GM12878 (cell line): ENCODE data around the gene COL13A1. TPM values are rescaled to one million over a fixed set of nuclear protein-coding genes. Genes with fewer than 3 reads are reported as not detected.

ENCODE experiments used
- ATAC-seq: fragments of 200-7000 bp; cut with Tn5 transposase; 3 replicates; pipeline ENCODE4 v1.9.1; 2020; ENCODE audit warnings: mild to moderate bottlenecking, moderate library complexity
- BruUV-seq: library from RNA; stranded (reverse); fragments of 400-500 nt; replicated peaks from 2 replicates; lab custom pipeline; 2021; lab: Mats Ljungman, UMichigan
- CTCF ChIA-PET: fragments of 300-600 bp; sonication (Branson Sonifier 250); formaldehyde crosslinking; extraction: SDS; loops from one replicate; lab custom pipeline; 2021; ENCODE audit warnings: inconsistent platforms; lab: Yijun Ruan, JAX
- POLR2A ChIA-PET: fragments of 350-600 bp; formaldehyde crosslinking; extraction: SDS; loops from one replicate; lab custom pipeline; 2021; ENCODE audit warnings: inconsistent platforms; lab: Charles Lee
- RAD21 ChIA-PET: fragments of 300-600 bp; sonication (Branson Sonifier 250); formaldehyde crosslinking; loops from one replicate; lab custom pipeline; 2023; ENCODE audit warnings: antibody characterized with exemption; ENCODE audit not compliant: unreplicated experiment; lab: Charles Lee
- SMC1A ChIA-PET: fragments of 300-600 bp; sonication (Branson Sonifier 250); formaldehyde crosslinking; loops from one replicate; lab custom pipeline; 2023; ENCODE audit not compliant: unreplicated experiment, uncharacterized antibody; lab: Charles Lee
- DNase-seq: peaks from one replicate; pipeline ENCODE4 v3.0.0-alpha.2; 2011; ENCODE audit warnings: low read depth, low spot score
- FAIRE-seq: peaks from 3 replicates; lab custom pipeline; 2011; peaks lifted over from hg19 to GRCh38; lab: Jason Lieb, UNC
- H2AFZ ChIP-seq: 2 replicates; pipeline ENCODE4 v1.6.0; 2011; ENCODE audit warnings: low read depth, low read length, control low read depth; ENCODE audit not compliant: control insufficient read depth
- H3K27ac ChIP-seq: 2 replicates; pipeline ENCODE4 v1.5.1; 2011; ENCODE audit warnings: control low read depth; ENCODE audit not compliant: control insufficient read depth, insufficient read depth
- H3K27me3 ChIP-seq, 2 experiments: replicated peaks in 1 of 2; 2 replicates each; pipeline versions ENCODE4 v1.6.0 to v1.6.1; 2011; ENCODE audit warnings: low read length in 1 of 2; ENCODE audit not compliant: control insufficient read depth in 2 of 2, insufficient read depth in 2 of 2
- H3K36me3 ChIP-seq, 2 experiments: 2 replicates each; pipeline ENCODE4 v1.5.1; 2011; ENCODE audit warnings: low read length in 1 of 2; ENCODE audit not compliant: control insufficient read depth in 2 of 2, insufficient read depth in 2 of 2
- H3K4me1 ChIP-seq: 2 replicates; pipeline ENCODE4 v1.6.1; 2011; ENCODE audit warnings: mild to moderate bottlenecking, low read length, moderate library complexity, mixed read lengths; ENCODE audit not compliant: control insufficient read depth, insufficient read depth
- H3K4me2 ChIP-seq: 2 replicates; pipeline ENCODE4 v1.6.0; 2011; ENCODE audit warnings: control low read depth; ENCODE audit not compliant: control insufficient read depth, insufficient read depth
- H3K4me3 ChIP-seq: fragments of 200-600 bp; sonication (generic); 2 replicates; pipeline ENCODE4 v1.5.1; 2016
- H3K79me2 ChIP-seq: 2 replicates; pipeline ENCODE4 v1.6.0; 2011; ENCODE audit warnings: low read length; ENCODE audit not compliant: control insufficient read depth, insufficient read depth
- H3K9ac ChIP-seq: 2 replicates; pipeline ENCODE4 v1.8.0; 2011; ENCODE audit warnings: low read length, control low read depth, mixed read lengths; ENCODE audit not compliant: control insufficient read depth, insufficient read depth
- H3K9me3 ChIP-seq: replicated peaks from 3 replicates; pipeline ENCODE4 v1.5.1; 2011; ENCODE audit warnings: mild to moderate bottlenecking, low read length; ENCODE audit not compliant: control insufficient read depth, insufficient read depth
- H4K20me1 ChIP-seq: 2 replicates; pipeline ENCODE4 v1.6.0; 2011; ENCODE audit not compliant: control insufficient read depth, insufficient read depth
- BCL11A ChIP-seq: IDR thresholded peaks from 2 replicates; pipeline ENCODE4 v1.6.1; 2011; ENCODE audit warnings: low read depth, low read length
- CREM ChIP-seq: IDR thresholded peaks from 2 replicates; pipeline ENCODE4 v1.6.1; 2014; ENCODE audit warnings: antibody characterized with exemption, low read depth
- ETV6 ChIP-seq, 2 experiments: fragments of 450-650 bp in 1 of 2; IDR thresholded peaks in 1 of 2; conservative IDR thresholded peaks in 1 of 2; 2 replicates each; pipeline ENCODE4 v1.6.1; 2014; ENCODE audit warnings: antibody characterized with exemption in 1 of 2, borderline replicate concordance in 1 of 2, low read depth in 1 of 2, mild to moderate bottlenecking in 1 of 2, moderate library complexity in 1 of 2
- HDAC6 ChIP-seq: fragments of 200-600 bp; sonication (generic); IDR thresholded peaks from one replicate; pipeline ENCODE4 v1.8.0; 2017; ENCODE audit warnings: antibody characterized with exemption; ENCODE audit not compliant: unreplicated experiment
- HDGF ChIP-seq: fragments of 450-650 bp; IDR thresholded peaks from 2 replicates; pipeline ENCODE4 v1.6.1; 2016; ENCODE audit warnings: antibody characterized with exemption
- IKZF1 ChIP-seq: fragments of 450-650 bp; conservative IDR thresholded peaks from 2 replicates; pipeline ENCODE4 v1.6.1; 2017; ENCODE audit warnings: antibody characterized with exemption, mild to moderate bottlenecking
- JUNB ChIP-seq: IDR thresholded peaks from 2 replicates; pipeline ENCODE4 v1.6.1; 2016; ENCODE audit warnings: antibody characterized with exemption, mild to moderate bottlenecking
- NR2F1 ChIP-seq: fragments of 450-650 bp; conservative IDR thresholded peaks from 2 replicates; pipeline ENCODE4 v1.6.1; 2017; ENCODE audit warnings: mild to moderate bottlenecking
- RB1 ChIP-seq: fragments of 450-650 bp; formaldehyde crosslinking; IDR thresholded peaks from 2 replicates; pipeline ENCODE4 v1.6.1; 2017; ENCODE audit warnings: mild to moderate bottlenecking, borderline replicate concordance
- SRF ChIP-seq, 2 experiments: IDR thresholded peaks; 2 replicates each; pipeline ENCODE4 v1.6.1; 2011; ENCODE audit warnings: low read depth in 2 of 2, low read length in 2 of 2, mild to moderate bottlenecking in 1 of 2, moderate library complexity in 1 of 2
- ZNF24 ChIP-seq: fragments of 450-650 bp; IDR thresholded peaks from 2 replicates; pipeline ENCODE4 v1.6.1; 2017; ENCODE audit warnings: antibody characterized with exemption, mild to moderate bottlenecking
- WGBS: methylation state at CpG from one replicate; pipeline ENCODE4 v1.1.6; 2016; ENCODE audit warnings: low lambda C conversion rate; ENCODE audit not compliant: insufficient replicate concordance, insufficient coverage; ENCODE audit errors: missing lambda C conversion rate; 5-methylcytosine and 5-hydroxymethylcytosine counted together
- in situ Hi-C: fragments of 300-500 bp; cut with MboI; formaldehyde crosslinking; loops from 9 replicates; pipeline ENCODE4 v1.14.3; 2018; ENCODE audit warnings: mixed read lengths
- intact Hi-C: fragments of 100-400 bp; cut with micrococcal nuclease; formaldehyde crosslinking; loops from one replicate; pipeline ENCODE4 v1.14.2; 2022; ENCODE audit not compliant: unreplicated experiment
- polyA plus RNA-seq, 11 experiments: library from polyadenylated mRNA; depleted of rRNA in 4 of 11; unstranded in 6 of 11; stranded (reverse) in 5 of 11; fragments of >200 nt; fragmentation: Nextera tagmentation in 4 of 11; fragmentation: Illumina TruSeq in 1 of 11; extraction: Ambion mirVana in 4 of 11; extraction: Trizol in 1 of 11; gene quantifications; 1 replicate in 1 of 11; 2 replicates in 10 of 11; pipeline versions ENCODE4 v1.2.1 to v1.2.3, GENCODE V29; 2011 to 2016; ENCODE audit warnings: inconsistent platforms in 2 of 11, missing spikeins in 2 of 11, low read depth in 1 of 11
- total RNA-seq, 4 experiments: library from RNA; depleted of rRNA in 3 of 4; stranded (reverse); fragments of >200 nt in 3 of 4; fragmentation: Illumina TruSeq in 1 of 4; extraction: Trizol in 1 of 4; gene quantifications; 2 replicates each; pipeline versions ENCODE4 v1.2.1 to v1.2.3, GENCODE V29; 2013 to 2021
- TF ChIP-seq, protein P1 (sequence below): IDR thresholded peaks from 2 replicates; pipeline ENCODE4 v1.6.1; 2012; ENCODE audit warnings: improper control_type of control experiment, low read depth, low read length; ENCODE audit not compliant: insufficient replicate concordance
- TF ChIP-seq, protein P2 (sequence below): fragments of 450-650 bp; formaldehyde crosslinking; IDR thresholded peaks from 2 replicates; pipeline ENCODE4 v1.4.0; 2020; ENCODE audit warnings: mild to moderate bottlenecking, moderate library complexity
- TF ChIP-seq, protein P3 (sequence below): IDR thresholded peaks from 2 replicates; pipeline ENCODE4 v1.6.1; 2012; ENCODE audit warnings: low read depth, low read length, improper control_type of control experiment

COL13A1 gene
- total and polyA plus RNA-seq, 10 of the 15 experiments (the other 5 are each of a cell fraction or from before 2014, with no cell fraction given), result 0.03 to 0.15 (median 0.05) TPM; not detected in 7

DNA sequence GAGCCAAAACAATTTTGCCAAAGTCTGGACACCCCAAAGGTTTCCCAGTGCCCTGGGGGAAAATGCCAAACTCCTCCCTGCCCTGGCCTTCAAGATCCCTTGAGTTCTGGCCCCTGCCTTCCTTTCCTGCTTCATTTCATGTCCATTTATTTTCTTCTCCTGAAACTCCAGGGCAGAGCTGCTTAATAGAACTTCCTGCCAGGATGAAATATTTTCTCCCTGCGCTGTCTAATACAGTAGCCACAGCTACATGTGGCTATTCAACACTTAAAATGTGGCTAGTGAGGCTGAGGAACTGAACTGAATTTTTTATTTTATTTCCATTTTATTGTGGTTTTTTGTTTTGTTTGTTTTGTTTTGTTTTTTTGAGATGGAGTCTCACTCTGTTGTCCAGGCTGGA lies 49.6 kb downstream of the COL13A1 start (continued):
- TF ChIP-seq SRF (IDR thresholded peaks at IDR 0.05; ENCODE audit: low read depth in 2 of 2, low read length in 2 of 2), result no peak
- no peak for TF ChIP-seq ETV6 (conservative IDR thresholded peaks at IDR 0.05 in 1 of 2, IDR thresholded peaks at IDR 0.05 in 1 of 2; ENCODE audit: borderline replicate concordance in 1 of 2, low read depth in 1 of 2)
- TF ChIP-seq JUNB, result no peak
- TF ChIP-seq IKZF1, result no peak
- TF ChIP-seq NR2F1, result no peak
- TF ChIP-seq HDAC6, result no peak
- TF ChIP-seq, protein P1, sequence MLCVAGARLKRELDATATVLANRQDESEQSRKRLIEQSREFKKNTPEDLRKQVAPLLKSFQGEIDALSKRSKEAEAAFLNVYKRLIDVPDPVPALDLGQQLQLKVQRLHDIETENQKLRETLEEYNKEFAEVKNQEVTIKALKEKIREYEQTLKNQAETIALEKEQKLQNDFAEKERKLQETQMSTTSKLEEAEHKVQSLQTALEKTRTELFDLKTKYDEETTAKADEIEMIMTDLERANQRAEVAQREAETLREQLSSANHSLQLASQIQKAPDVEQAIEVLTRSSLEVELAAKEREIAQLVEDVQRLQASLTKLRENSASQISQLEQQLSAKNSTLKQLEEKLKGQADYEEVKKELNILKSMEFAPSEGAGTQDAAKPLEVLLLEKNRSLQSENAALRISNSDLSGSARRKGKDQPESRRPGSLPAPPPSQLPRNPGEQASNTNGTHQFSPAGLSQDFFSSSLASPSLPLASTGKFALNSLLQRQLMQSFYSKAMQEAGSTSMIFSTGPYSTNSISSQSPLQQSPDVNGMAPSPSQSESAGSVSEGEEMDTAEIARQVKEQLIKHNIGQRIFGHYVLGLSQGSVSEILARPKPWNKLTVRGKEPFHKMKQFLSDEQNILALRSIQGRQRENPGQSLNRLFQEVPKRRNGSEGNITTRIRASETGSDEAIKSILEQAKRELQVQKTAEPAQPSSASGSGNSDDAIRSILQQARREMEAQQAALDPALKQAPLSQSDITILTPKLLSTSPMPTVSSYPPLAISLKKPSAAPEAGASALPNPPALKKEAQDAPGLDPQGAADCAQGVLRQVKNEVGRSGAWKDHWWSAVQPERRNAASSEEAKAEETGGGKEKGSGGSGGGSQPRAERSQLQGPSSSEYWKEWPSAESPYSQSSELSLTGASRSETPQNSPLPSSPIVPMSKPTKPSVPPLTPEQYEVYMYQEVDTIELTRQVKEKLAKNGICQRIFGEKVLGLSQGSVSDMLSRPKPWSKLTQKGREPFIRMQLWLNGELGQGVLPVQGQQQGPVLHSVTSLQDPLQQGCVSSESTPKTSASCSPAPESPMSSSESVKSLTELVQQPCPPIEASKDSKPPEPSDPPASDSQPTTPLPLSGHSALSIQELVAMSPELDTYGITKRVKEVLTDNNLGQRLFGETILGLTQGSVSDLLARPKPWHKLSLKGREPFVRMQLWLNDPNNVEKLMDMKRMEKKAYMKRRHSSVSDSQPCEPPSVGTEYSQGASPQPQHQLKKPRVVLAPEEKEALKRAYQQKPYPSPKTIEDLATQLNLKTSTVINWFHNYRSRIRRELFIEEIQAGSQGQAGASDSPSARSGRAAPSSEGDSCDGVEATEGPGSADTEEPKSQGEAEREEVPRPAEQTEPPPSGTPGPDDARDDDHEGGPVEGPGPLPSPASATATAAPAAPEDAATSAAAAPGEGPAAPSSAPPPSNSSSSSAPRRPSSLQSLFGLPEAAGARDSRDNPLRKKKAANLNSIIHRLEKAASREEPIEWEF, result no peak

DNA sequence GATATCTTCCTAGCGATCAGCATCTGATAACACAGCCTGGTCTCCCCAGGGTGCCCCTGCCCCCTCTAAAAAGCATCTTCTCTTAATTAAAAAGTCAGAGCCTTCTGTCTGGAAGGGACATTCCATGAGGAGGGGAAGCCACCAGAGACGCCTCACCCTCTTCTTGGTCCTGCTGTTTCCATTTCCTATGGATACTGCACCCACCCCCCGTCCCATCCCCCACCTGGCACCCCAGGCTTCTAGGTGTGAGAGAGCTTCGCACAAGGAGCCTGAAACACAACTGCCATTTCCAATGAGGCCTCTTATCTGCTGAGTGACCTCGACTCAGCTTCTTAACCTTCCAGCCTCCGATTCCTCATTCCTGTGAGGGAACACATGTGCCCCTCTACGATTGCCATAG lies 51.4 kb downstream of the COL13A1 start:
- H3K27me3 ChIP-seq, result peaks cover 0 to 6% of the 10 kb centered on the region in 2 experiments; a peak in 1 of 4 replicates
- RAD21 ChIA-PET, result no interaction called here
- H3K4me1 ChIP-seq, result no peaks in the 10 kb centered on the region
- 5% methylated on average over 7 of the region's 7 CpGs for WGBS
- H3K36me3 ChIP-seq, result no peaks in the 10 kb centered on the region
- POLR2A ChIA-PET, result no interaction called here
- no peaks in the 10 kb centered on the region for H3K9me3 ChIP-seq
- FAIRE-seq, result no peak
- intact Hi-C loops, result no loop called here
- no peak overlapping the region for H3K9ac ChIP-seq
- CTCF ChIA-PET, result interaction anchor here (0.5 kb wide), 1 partner anchor 108 kb away, joined by 3 read pairs; no protein-coding TSS in a partner anchor
- no peak overlapping the region for H3K4me2 ChIP-seq
- SMC1A ChIA-PET, result no interaction called here
- H4K20me1 ChIP-seq, result no peaks in the 10 kb centered on the region
- no TSS peak for BruUV-seq
- in situ Hi-C loops, result no loop called here
- DNase-seq, result no peak
- ATAC-seq, result no peak
- H3K4me3 ChIP-seq, result no peak overlapping the region
- H2AFZ ChIP-seq, result no peak overlapping the region
- no peaks in the 10 kb centered on the region for H3K79me2 ChIP-seq
- no peak overlapping the region for H3K27ac ChIP-seq
- TF ChIP-seq ZNF24, result no peak
- TF ChIP-seq, protein P2, sequence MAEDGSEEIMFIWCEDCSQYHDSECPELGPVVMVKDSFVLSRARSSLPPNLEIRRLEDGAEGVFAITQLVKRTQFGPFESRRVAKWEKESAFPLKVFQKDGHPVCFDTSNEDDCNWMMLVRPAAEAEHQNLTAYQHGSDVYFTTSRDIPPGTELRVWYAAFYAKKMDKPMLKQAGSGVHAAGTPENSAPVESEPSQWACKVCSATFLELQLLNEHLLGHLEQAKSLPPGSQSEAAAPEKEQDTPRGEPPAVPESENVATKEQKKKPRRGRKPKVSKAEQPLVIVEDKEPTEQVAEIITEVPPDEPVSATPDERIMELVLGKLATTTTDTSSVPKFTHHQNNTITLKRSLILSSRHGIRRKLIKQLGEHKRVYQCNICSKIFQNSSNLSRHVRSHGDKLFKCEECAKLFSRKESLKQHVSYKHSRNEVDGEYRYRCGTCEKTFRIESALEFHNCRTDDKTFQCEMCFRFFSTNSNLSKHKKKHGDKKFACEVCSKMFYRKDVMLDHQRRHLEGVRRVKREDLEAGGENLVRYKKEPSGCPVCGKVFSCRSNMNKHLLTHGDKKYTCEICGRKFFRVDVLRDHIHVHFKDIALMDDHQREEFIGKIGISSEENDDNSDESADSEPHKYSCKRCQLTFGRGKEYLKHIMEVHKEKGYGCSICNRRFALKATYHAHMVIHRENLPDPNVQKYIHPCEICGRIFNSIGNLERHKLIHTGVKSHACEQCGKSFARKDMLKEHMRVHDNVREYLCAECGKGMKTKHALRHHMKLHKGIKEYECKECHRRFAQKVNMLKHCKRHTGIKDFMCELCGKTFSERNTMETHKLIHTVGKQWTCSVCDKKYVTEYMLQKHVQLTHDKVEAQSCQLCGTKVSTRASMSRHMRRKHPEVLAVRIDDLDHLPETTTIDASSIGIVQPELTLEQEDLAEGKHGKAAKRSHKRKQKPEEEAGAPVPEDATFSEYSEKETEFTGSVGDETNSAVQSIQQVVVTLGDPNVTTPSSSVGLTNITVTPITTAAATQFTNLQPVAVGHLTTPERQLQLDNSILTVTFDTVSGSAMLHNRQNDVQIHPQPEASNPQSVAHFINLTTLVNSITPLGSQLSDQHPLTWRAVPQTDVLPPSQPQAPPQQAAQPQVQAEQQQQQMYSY, result no peak
- TF ChIP-seq HDGF, result no peak
- TF ChIP-seq, protein P3, sequence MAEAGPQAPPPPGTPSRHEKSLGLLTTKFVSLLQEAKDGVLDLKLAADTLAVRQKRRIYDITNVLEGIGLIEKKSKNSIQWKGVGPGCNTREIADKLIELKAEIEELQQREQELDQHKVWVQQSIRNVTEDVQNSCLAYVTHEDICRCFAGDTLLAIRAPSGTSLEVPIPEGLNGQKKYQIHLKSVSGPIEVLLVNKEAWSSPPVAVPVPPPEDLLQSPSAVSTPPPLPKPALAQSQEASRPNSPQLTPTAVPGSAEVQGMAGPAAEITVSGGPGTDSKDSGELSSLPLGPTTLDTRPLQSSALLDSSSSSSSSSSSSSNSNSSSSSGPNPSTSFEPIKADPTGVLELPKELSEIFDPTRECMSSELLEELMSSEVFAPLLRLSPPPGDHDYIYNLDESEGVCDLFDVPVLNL, result no peak
- no peak for TF ChIP-seq CREM
- no peak for TF ChIP-seq RB1
- TF ChIP-seq BCL11A, result no peak
- TF ChIP-seq NR2F1, result no peak
